HG02884 (cell line): Measurements from ENCODE around the gene MBD3L4.
"Not testable (repeated sequence)": the region's sequence is repeated elsewhere in the genome, so short reads cannot be mapped to it uniquely, and the experiment has no call there.

ENCODE experiments used
- ATAC-seq: cut with Tn5 transposase; IDR thresholded peaks from one replicate; pipeline ENCODE4 v1.9.1; 2021; ENCODE audit warnings: mild to moderate bottlenecking, moderate library complexity; ENCODE audit not compliant: unreplicated experiment

MBD3L4 gene

DNA sequence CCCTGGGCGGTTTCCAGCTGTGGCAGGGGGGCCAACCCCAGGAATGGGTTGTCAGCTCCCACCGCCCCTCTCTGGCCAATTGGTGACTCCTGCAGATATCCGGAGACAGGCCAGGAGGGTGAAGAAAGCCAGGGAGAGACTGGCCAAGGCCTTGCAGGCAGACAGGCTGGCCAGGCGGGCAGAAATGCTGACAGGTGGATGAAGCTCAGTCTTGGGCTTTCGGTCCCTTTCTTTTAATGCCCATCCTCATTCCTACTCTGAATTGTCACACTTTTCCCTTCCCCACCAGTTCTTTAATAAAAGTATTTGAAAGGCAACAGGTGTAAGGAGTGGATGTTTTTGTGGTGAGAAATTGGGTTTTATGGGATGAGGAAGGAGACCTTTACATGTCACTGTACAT lies 11.4 kb upstream of the MBD3L4 start:
- not testable (repeated sequence) for ATAC-seq

DNA sequence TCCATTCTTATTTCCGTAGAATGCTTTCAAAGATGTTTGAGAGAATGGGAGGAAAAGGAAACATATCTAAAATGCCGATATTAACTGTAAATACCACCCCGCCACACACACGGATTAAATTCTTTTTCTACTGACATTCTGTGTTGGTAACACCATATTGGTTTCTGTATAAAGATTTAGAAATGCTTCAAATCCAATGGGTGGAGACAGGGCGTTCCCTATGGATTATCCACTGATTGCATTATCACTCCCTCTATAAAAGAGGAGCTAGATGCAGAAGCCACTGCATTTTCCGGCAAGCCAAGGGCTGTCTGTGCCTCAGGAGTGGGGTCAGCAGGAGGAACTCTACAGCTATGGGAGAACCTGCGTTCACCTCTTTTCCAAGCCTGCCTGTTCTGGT lies 9.0 kb upstream of the MBD3L4 start, which contains the start of gene MBD3L2:
TSS of gene MBD3L2 (plus strand) at position 301 of the 400 bp plus-strand sequence. CDS start at position 354, 53 bp downstream.
- not testable (repeated sequence) for ATAC-seq

DNA sequence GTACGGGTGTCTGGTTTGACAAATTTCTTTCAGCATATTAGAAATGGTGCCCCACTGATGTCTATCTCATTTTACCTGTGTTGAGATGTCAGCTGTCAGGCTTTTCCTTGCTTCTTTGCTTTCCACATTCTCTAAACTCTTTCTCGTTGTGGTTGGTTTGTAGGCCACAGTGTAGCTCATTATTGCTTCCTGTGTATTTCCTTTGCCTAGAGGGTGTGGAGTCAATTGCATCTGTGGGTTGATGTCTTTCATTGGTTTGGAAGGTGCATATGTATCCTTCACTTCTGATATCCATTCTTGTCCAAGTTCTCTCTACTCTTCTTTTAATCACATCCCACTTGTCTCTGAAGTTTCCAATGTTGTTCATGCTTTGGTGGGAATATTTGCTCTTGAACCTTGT lies 1.6 kb upstream of the MBD3L4 start:
- ATAC-seq: not testable (repeated sequence)

DNA sequence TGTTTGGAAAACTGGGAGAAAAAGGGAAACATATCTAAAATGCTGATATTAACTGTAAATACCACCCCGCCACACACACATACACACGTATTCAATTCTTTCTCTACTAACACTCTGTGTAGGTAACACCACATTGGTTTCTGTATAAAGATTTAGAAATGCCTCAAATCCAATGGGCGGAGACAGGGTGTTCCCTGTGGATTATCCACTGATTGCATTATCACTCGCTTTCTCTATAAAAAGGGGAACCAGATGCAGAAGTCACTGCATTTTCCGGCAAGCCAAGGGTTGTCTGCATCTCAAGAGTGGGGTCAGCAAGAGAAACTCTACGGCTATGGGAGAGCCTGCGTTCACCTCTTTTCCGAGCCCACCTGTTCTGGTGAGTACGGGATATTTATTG lies 9.7 kb downstream of the MBD3L4 start, which contains the start of gene MBD3L5:
TSS of gene MBD3L5 (plus strand) at position 301 of the 400 bp plus-strand sequence. CDS start at position 335, 34 bp downstream.
- not testable (repeated sequence) for ATAC-seq

DNA sequence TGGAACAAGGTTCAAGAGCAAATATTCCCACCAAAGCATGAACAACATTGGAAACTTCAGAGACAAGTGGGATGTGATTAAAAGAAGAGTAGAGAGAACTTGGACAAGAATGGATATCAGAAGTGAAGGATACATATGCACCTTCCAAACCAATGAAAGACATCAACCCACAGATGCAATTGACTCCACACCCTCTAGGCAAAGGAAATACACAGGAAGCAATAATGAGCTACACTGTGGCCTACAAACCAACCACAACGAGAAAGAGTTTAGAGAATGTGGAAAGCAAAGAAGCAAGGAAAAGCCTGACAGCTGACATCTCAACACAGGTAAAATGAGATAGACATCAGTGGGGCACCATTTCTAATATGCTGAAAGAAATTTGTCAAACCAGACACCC lies 11.2 kb downstream of the MBD3L4 start:
- ATAC-seq: not testable (repeated sequence)

DNA sequence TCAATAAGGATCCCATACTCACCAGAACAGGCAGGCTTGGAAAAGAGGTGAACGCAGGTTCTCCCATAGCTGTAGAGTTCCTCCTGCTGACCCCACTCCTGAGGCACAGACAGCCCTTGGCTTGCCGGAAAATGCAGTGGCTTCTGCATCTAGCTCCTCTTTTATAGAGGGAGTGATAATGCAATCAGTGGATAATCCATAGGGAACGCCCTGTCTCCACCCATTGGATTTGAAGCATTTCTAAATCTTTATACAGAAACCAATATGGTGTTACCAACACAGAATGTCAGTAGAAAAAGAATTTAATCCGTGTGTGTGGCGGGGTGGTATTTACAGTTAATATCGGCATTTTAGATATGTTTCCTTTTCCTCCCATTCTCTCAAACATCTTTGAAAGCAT lies 18.6 kb downstream of the MBD3L4 start, which contains the start of gene MBD3L2B:
TSS of gene MBD3L2B (minus strand) at position 101 of the 400 bp plus-strand sequence. CDS start at position 67, 34 bp downstream.
- not testable (repeated sequence) for ATAC-seq

DNA sequence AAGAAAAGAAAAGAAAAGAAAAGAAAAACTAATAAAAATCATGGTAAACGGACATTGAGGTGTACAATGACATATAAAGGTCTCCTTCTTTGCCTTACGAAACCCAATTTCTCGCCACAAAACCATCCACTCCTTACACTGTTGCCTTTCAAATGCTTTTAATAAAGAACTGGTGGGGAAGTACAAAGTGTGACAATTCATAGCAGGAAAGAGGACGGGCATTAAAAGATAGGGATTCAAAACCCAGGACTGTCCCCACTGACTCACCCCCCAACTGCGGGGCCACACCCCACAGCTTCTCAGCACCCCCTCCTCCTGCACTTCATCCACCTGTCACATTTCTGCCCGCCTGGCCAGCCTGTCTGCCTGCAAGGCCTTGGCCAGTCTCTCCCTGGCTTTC lies 21.2 kb downstream of the MBD3L4 start:
- ATAC-seq: no peak

DNA sequence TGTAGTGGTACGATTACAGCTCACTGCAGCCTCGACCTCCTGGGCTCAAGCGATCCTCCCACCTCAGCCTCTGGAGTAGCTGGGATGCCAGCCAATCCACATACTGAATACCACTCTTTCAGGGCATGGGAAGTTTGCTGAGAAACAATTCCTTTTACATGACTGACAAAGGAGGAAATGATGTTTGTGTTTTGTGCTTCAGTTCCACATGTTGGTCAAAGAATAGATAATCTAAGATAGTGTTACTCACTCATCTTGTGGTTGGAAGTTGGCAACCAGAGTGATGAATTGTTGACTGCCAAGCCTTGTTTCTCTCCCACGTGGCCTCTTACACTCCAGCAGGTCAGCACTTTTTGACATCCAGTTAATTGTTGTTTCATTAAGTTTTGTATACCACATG lies 26.3 kb downstream of the MBD3L4 start:
- ATAC-seq: no peak

DNA sequence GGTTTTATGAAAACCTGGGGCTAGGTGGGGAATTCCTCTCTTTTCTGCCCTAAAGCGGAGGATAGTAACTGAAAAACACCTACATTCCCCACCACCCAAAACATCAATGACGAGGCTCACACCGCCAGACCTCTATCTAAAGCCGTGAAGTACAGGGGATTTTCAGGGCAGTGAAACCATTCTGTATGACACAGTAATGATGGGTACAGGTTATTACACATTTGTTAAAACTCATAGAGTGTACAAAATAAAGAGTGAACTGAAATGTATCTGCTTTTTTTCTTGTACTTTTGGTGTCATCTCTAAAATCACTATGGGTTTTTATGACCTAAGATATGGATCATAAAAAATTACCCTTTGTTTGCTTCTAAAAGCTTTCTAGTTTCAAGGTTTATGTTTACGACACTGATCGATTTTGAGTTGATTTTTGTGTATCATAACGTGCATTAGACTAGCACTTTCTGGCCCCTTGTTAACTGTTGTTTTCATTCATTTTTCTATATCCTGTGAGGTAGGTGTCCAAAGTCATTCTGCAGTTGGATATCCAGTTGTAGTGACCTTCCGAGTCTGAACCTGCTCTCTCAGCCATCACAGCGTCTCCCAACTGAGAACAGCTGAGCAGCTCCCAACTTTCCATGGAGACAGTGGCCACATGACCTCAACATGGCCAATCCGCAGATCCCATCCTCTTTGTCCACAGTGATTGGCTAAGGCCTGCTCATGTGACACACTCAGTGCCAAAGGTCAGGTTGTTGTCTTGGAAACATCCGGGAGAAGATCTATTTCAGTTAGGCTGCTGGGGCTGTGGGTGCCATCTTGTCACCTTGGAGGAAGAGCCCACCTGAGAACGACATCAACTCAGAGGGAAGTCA lies 29.0 kb downstream of the MBD3L4 start:
- no peak for ATAC-seq

DNA sequence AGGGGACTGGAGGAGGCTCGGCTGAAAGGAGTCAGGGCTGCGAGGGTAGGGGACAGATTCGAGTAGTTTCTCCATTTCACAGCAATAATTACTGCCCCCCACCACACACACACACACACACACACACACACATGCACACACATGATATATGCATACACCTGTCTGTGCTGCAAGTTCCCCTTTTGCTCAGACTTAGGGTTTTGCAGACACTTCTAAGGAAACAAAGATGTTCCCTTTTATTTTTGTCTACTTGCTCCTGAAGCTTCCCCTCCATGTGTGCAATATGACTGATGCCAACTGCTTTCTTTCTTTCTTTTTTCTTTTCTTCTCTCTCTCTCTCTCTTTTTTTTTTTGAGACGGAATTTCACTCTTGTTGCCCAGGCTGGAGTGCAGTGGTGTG lies 32.1 kb downstream of the MBD3L4 start:
- ATAC-seq: no peak

DNA sequence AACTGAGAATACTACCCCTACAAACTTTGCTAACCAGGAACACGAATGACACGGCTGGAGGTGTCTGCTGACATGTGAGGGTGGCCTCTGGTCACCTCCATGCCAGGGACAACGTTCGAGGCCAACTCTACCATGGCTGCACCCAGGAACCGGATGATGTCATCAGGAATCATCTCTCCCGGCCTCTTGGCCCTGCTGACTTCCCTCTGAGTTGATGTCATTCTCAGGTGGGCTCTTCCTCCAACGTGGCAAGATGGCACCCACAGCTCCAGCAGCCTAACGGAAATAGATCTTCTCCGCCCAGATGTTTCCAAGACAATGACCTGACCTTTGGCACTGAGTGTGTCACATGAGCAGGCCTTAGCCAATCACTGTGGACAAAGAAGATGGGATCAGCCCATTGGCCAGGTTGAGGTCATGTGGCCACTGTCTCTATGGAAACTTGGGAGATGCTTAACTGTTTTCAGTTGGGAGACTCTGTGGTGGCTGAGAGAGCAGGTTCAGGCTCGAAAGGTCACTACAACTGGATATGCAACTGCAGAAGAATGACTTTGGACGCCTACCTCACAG lies 33.8 kb downstream of the MBD3L4 start:
- ATAC-seq: no peak

DNA sequence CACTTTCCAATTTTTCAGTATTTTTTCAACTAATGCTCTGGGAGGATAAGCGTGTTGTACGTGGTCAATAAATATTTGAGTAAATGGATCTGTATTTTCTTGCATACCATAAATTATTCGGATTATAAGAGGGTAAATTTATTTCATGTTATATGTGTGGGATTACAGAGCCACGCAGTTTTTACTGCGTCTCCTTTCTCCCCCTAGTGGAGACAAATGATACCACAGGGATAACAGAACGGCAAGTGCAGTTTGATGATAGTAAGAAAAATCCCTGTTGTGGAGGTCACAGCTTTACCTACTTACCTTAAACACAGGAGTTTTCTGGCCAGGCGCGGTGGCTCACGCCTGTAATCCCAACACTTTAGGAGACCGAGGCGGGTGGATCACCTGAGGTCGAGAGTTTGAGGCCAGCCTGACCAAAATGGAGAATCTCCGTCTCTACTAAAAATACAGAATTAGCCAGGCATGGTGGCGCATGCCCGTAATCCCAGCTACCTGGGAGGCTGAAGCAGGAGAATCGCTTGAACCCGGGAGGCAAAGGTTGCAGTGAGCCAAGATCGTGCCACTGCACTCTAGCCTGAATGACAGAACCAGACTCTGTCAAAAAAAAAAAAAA lies 35.6 kb downstream of the MBD3L4 start:
- ATAC-seq: no peak

DNA sequence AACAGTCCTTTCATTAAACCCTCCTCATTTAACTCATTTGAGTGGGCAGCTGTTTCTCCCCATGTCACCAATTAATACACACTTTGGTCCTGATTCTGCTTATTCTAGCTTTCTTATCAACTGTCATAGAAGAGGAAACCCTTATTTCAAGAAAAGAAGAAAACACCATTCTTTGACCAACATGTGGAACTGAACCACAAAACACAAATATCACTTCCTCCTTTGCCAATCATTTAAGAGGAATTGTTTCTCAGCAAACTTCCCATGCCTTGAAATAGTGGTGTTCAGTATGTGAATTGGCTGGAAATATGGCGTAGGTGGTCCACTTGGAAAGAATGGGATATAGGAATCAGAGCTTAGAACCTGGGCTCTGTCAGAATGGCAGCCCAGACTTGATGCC lies 39.2 kb downstream of the MBD3L4 start:
- ATAC-seq: no peak

DNA sequence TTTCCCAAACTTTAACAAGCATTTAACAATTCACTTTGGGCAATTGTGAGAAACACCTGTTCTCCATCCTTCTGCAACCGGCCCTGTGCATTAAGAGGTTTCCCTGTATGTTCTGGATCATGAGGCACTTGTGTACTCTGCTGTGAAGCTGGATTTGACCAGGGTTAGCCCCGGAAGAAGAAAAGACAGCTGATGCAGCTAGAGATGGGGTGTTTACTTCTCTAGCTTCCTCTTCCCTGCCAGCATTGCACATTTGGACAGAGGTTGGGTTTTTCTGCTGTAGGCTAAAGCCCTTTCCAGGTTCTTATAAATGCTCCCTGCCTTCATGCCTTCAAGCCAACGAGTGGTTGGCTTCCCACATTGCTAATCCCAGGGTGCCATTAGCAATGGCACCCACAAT lies 39.6 kb downstream of the MBD3L4 start:
- no peak for ATAC-seq

DNA sequence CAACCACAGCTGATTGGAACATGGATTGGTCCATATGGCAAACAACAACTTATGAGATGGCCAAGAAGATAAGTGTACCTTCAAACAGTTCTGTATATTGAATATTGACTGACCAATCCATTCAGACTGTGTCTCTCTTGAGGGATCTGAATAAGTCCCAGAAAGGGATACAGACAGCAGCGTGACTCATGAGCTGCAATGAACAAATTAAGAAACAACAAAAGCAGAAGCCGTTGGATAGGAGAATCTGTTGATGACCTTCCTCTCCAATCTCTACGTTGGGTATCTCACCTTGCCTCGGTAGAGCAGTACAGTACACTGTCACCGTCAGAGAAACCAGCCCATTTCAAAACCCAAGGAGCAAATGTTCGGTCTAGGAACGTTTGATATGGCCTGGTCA lies 40.0 kb downstream of the MBD3L4 start:
- no peak for ATAC-seq

DNA sequence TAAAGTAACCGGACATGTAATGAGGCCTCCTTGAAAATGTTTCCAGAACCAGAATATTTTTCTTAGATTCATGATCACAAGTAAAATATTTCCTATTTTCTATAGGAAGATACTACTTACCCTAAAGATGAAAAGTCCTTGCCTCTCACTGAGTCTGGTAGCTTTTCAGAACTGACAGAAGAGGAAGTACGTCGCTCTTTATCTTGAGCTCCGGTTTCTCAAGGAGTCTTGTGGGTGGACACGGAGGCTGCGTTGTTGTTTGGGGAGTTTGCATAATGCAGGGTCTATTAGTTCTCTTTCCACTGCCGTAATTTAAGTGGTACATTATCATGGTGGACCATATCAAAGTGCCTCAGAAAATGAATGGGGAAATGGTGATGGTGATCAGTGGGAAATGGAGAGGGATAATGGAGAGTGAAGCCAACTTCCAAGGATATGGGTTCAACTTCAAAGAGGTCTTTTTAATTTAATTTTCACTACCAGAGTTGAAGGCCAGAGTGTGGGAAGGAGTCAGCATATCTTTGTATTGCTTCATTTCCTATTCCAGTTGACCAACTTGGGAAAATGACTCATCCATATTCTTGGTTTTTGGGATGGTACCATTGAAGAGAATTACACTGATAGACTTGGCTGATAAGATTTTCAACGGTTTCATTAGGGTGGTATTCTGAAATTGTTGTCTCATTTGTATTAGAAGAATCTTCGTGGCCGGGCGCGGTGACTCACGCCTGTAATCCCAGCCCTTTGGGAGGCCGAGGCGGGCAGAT lies 42.1 kb downstream of the MBD3L4 start:
- no peak for ATAC-seq

DNA sequence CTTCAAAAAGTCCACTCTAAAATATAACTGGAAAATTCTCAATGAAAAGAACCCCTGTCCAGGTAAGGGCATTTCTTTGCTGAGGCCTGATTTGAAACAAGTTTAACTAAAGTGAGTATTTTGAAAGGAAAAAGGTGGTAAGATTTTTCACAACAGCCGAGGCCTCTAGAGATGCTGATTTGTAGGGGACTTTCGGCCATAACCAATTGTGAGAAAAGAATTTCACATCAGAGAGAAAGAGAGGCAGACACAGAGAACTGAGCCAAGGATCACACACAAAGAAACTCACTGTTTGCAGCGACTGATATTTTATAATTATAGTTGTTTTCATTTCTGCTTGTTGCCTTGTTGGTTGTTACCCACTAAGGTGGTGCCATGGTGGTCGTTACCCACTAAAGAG lies 43.2 kb downstream of the MBD3L4 start:
- ATAC-seq: no peak

DNA sequence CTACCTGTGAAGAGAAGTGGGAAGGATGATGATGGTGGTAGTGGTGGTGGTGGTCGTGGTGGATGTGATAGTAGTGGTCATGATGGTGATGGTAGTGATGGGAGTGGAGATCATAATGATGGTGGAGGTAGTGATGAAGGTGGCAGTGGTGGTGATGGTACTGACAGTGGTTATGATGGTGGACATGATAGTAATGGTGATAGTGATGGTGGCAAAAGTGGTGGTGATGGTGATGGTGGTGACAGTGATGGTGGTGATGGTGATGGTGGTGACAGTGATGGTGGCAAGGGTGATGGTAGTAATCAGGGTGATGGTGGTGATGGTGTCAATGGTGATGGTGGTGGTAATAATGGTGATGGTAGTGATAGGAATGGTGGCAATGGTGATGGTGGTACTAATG lies 44.9 kb downstream of the MBD3L4 start:
- ATAC-seq: no peak

DNA sequence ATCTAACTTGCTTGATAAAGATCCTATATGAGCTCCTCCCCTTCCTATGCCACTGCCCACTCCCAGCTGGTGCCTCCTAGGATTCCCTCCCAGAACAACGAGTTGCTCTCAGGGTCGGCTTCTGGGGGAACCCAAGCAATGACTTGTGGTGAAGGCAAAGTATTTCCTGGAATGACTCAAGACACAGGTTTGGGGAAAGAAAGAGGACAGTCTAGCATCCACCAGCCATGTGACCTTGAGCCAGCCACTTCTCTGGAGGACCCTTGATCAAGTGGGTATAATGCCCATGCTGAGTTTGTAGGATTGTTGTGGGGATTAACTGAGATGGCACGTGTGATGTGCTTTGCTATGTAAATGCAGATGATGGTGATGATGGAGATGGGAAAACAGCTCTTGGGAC lies 51.7 kb downstream of the MBD3L4 start:
- no peak for ATAC-seq

DNA sequence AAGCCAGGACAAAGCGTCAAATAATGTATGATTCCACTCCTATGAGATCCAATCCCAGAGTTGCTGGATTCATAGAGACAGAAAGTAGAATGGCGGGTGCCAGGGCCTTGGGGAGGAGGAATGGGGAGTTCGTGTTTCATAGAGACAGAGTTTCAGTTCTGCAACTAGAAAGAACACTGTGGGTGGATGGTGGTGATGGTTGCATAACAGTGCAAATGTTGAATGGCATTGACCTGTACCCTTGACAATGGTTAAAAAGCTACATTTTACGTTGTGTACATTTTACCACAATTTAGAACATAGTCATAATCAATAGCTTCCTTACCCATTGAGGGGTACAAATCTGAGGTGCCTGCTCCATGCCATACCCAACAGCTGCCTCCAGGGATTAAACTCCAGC lies 52.1 kb downstream of the MBD3L4 start:
- ATAC-seq: no peak
